NB4 (cell line): Measurements from ENCODE around the gene PLEKHJ1.

Experiments
- DNase-seq: peaks from one replicate; pipeline ENCODE4 v3.0.0; 2010; ENCODE audit warnings: low read depth
- H3K4me3 ChIP-seq: one replicate; pipeline ENCODE4 v1.5.1; 2011; ENCODE audit warnings: mild to moderate bottlenecking, low read depth, low read length, moderate library complexity
- MYC ChIP-seq: IDR thresholded peaks from 2 replicates; pipeline ENCODE4 v1.6.1; 2011; ENCODE audit warnings: low read depth, low read length
- POLR2A ChIP-seq: IDR thresholded peaks from 2 replicates; pipeline ENCODE4 v1.6.1; 2011; ENCODE audit warnings: mild to moderate bottlenecking; ENCODE audit not compliant: insufficient read length; ENCODE audit errors: extremely low read depth
- TF ChIP-seq, protein P1 (sequence below): IDR thresholded peaks from one replicate; pipeline ENCODE4 v1.5.1; 2012; ENCODE audit warnings: low read depth, low read length
- TF ChIP-seq, protein P2 (sequence below): IDR thresholded peaks from 2 replicates; pipeline ENCODE4 v1.6.1; 2011; ENCODE audit warnings: low read depth, low read length

PLEKHJ1 gene

GRCh38 chr19:2245273-2245672 is 9.1 kb upstream of the PLEKHJ1 start:
- TF ChIP-seq MYC (no peak), POLR2A (no peak)
- TF ChIP-seq, protein P1, sequence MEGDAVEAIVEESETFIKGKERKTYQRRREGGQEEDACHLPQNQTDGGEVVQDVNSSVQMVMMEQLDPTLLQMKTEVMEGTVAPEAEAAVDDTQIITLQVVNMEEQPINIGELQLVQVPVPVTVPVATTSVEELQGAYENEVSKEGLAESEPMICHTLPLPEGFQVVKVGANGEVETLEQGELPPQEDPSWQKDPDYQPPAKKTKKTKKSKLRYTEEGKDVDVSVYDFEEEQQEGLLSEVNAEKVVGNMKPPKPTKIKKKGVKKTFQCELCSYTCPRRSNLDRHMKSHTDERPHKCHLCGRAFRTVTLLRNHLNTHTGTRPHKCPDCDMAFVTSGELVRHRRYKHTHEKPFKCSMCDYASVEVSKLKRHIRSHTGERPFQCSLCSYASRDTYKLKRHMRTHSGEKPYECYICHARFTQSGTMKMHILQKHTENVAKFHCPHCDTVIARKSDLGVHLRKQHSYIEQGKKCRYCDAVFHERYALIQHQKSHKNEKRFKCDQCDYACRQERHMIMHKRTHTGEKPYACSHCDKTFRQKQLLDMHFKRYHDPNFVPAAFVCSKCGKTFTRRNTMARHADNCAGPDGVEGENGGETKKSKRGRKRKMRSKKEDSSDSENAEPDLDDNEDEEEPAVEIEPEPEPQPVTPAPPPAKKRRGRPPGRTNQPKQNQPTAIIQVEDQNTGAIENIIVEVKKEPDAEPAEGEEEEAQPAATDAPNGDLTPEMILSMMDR = no peak
- no peak for DNase-seq
- no peak overlapping the region for H3K4me3 ChIP-seq

- no peak overlapping the region for H3K4me3 ChIP-seq
- TF ChIP-seq, protein P2, sequence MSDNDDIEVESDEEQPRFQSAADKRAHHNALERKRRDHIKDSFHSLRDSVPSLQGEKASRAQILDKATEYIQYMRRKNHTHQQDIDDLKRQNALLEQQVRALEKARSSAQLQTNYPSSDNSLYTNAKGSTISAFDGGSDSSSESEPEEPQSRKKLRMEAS = no peak
- no peak for TF ChIP-seq MYC
- TF ChIP-seq, protein P1 = no peak
- TF ChIP-seq POLR2A = no peak
- DNase-seq = no peak
These were observed 8.4 kb upstream of the PLEKHJ1 start for GRCh38 chr19:2244486-2244885.

DNA sequence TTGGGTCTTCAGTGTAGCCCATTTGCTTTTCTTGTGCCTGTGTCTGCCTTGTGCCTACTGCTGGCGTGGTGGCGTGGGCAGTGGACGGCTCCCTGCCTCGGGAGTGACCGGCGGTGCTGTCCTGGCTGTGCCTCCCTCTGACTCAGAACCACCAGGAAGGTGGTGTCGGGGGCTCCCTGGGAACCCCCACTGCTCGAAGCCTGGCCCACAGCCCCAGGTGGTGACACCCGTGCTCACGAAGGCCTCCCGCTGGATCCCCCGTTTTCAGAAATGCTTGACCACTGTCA is 7.9 kb upstream of the PLEKHJ1 start:
- no peak for DNase-seq
- TF ChIP-seq, protein P1 = no peak
- no peak for TF ChIP-seq MYC
- TF ChIP-seq, protein P2 = no peak
- no peak for TF ChIP-seq POLR2A
- H3K4me3 ChIP-seq = no peak overlapping the region

- DNase-seq = no peak
- no peak overlapping the region for H3K4me3 ChIP-seq
- no peak for TF ChIP-seq MYC
- TF ChIP-seq POLR2A = no peak
- TF ChIP-seq, protein P1 = no peak
- TF ChIP-seq, protein P2 = no peak
These were observed 7.4 kb upstream of the PLEKHJ1 start for GRCh38 chr19:2243274-2244124.

GRCh38 chr19:2242816-2243215 is 6.7 kb upstream of the PLEKHJ1 start:
- no peak overlapping the region for H3K4me3 ChIP-seq
- no peak for DNase-seq
- TF ChIP-seq, protein P1 = no peak
- TF ChIP-seq MYC (no peak), POLR2A (no peak)
- TF ChIP-seq, protein P2 = no peak

- no peak for DNase-seq
- H3K4me3 ChIP-seq = no peak overlapping the region
- TF ChIP-seq POLR2A (no peak), MYC (no peak)
- TF ChIP-seq, protein P1 = no peak
- TF ChIP-seq, protein P2 = no peak
These were observed 6.0 kb upstream of the PLEKHJ1 start for GRCh38 chr19:2242092-2242537.
